Right ventricle myocardium inferior (tissue), 1 donor: ENCODE results near the gene ST8SIA4. TPM values are rescaled to one million over a fixed set of nuclear protein-coding genes. Genes with fewer than 3 reads are reported as not detected.

ENCODE experiments used
- ATAC-seq: fragments of 200-7000 bp; cut with Tn5 transposase; one replicate; pipeline ENCODE4 v1.9.1; 2020; ENCODE audit warnings: mild to moderate bottlenecking, moderate library complexity
- DNase-seq: peaks from one replicate; pipeline ENCODE4 v3.0.0; 2021; ENCODE audit errors: missing footprints
- intact Hi-C: fragments of 100-400 bp; cut with DNase I; formaldehyde crosslinking; loops from one replicate; pipeline ENCODE4 v1.11.0; 2022
- total RNA-seq: library from RNA; stranded (reverse); fragmentation: NEBNext Ultra II Directional; extraction: Animal tissue kit (Norgen Biotek cat#: 25700); gene quantifications from one replicate; pipeline ENCODE4 v1.2.1, GENCODE V29; 2021
- donor health status: DM: no; HTN: yes; CAD: no; lungs with severe emphysema.

The ST8SIA4 gene
- total RNA-seq, 1 donor from 2014 or later, result 3.4 TPM

DNA sequence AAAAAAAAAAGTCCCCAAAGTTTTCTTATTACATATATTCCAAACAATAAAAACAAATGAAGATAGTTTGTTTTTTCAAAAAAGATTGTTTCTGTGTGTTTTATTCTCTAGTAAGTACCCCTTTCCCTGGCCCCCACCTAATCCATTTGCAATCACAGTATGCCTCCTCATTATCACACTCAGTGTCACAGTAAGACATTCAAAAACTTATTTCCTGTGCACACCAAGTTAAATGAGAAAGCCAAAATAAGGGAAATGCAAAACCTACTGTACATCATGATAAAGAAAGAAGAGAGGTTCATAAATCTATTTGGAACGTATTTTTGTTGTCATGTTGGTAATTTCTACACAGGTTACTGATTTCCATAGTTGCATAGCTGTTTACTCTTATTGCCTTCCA is 62.3 kb downstream of the ST8SIA4 start:
- DNase-seq (no peak), ATAC-seq (no peak)
- intact Hi-C loops, result loop anchor here (5.0 kb wide), 1 partner anchor 62 kb away; the partner anchor contains the start of gene ST8SIA4

DNA sequence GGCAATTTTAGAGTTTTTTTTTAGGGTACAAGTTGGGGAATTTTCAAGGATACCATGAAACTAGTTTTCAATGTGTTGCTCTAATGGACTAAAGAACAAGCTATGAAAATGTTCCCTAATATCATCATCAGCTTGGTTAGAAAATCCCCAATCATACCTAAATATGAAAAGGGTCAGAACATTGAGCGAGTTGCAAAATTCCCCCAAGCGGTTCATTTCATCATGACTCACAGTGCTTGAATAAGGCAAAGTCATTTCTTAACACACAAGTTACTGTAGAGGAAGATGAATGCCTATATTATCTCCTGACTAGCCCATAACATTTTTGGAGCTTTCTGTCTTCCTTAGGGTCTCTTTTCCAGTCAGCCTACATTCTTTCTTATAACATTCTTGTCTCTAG is 62.7 kb downstream of the ST8SIA4 start:
- ATAC-seq (no peak), DNase-seq (no peak)
- intact Hi-C loops, result loop anchor here (5.0 kb wide), 1 partner anchor 62 kb away; the partner anchor contains the start of gene ST8SIA4

DNA sequence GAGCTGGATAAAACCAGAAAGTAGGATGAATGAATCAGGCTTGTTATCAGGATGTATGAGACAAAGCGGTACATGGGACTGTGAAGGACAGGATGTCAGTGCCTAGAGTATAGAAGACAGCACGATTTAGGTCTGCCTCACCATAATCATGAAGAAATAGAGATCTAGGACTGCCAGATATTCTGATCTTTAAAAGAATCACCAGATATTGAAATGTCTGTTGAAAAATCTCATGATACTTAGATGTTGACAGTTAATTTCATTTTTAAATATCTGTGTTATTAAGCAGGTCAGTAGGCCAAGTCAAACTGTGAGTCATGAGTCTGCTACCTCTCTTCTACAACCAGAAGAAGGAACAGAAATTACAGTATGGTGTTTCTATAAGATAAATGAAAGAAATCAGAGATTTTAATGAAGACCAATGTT is 65.0 kb downstream of the ST8SIA4 start:
- intact Hi-C loops, result no loop called here
- no peak for ATAC-seq
- DNase-seq, result no peak

DNA sequence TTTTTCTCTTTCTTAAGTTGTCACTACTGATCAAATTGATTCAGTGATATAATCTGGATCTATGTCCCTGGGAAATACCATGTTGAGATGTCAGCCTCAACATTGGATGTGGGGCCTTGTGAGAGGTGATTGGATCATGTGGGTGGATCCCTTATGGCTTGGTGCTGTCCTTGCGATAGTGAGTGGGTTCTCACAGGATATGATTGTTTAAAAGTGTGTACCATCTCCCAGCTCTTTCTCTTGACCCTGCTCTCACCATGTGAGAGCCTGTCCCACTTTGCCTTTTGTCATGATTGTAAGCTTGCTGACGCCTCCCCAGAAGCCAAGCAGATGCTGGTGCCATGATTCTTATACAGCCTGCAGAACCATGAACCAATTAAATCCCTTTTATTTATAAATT is 68.6 kb downstream of the ST8SIA4 start:
- intact Hi-C loops, result no loop called here
- ATAC-seq, result no peak
- DNase-seq, result no peak

DNA sequence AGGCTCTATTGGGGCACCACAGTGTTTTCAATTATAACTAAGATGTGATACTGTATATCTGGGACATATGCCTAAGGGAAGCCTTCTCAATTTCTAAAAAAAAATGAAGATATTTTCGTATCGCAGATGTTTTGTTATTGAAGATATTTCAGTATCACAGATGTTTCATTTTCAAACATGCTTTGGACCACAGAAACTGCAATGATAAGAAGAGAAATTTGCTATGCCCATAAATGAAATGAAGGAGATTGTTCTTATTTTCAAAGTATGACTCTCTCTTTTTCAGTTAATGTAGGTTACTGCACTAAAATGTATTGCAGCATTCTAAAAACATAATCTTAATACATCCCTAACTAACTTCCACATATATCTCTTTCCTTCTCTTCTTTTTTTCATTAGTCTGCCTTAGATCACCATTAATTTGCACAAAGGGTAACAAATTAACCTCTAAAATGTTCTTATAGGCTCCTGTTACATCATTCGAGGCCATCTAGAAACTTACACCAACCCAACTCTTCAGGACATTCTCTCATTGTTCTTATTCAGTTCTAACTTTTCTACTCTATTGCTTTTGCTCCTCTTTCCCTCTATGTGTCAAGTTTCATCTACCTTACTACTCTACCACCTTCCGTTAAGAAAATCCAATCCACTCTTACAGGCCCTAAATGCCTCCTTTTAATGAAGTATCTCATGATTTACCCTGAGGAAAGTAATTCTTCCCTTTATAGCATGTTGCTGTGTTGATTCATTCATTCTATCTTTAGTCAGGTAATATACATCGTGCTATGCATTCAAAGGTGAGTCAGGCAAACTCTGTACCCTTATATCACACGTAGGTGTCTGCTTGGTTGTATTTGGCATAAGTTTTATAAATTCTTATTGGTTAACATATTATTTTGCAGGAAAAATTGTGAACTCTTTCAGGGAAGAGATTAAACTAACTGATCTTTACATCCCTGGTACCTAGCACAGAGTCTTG is 70.5 kb downstream of the ST8SIA4 start:
- intact Hi-C loops, result no loop called here
- no peak for DNase-seq
- ATAC-seq, result no peak

DNA sequence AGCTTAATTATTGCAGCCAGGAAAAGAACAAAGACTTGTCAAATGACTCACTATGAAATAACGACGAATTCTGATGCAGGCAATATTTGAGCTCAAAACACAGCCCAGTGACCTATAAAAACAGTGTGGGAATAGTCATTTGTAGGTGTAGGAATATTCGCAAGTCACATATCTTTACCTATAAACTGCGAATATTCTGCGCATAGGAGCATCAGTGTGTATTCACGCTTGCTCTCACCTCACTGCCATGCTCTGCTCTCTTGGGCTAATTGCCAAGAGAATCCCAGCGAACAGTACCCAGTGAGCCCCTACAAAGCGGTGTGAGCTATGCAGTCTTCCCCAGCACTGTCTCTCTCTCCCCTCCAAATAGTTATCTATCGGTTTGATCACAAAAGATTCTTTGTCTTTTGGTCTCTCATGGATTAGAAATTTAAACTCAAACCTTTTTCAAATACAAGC is 74.2 kb downstream of the ST8SIA4 start:
- intact Hi-C loops, result no loop called here
- DNase-seq, result no peak
- ATAC-seq, result no peak

DNA sequence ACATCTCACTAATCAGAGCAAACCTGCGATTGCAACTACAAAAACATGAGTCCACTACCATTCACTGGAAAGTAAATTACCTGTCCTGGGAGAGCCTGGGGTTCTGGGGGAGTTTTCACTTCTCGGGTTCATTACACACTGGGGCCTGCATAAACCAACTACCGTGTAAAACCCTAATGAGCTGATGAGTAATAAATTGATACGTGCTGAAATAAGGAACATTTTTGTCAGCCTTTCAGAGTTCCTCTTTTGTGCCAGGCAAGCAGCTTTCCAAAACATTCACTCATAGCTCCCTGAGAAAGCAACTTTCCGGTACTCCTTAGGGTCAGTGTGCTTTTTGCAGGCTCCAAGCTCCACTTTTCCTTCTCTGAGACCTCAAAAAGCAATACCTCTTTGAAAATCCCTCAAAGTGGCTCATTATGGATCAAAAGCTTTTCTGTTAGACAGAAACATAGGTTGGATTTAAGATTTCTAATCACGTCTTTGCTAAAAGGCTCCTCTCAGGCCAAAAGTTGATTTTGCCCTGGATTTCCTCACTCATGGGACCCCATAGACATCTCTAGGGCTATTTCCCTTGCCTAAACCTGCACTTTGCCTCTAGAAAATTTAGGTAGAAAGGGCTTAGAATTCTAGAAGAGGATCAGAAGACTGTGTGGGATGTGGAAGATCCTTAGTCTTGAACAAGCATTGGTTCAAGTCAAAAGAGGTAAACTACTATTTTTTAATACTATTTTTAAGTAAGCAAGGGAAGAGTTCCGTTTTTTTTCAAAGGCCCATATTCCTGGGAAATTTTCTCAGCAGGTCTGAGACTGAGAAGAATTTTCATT is 74.8 kb downstream of the ST8SIA4 start:
- ATAC-seq, result peak; percentile 39
- no peak for DNase-seq
- intact Hi-C loops, result no loop called here

DNA sequence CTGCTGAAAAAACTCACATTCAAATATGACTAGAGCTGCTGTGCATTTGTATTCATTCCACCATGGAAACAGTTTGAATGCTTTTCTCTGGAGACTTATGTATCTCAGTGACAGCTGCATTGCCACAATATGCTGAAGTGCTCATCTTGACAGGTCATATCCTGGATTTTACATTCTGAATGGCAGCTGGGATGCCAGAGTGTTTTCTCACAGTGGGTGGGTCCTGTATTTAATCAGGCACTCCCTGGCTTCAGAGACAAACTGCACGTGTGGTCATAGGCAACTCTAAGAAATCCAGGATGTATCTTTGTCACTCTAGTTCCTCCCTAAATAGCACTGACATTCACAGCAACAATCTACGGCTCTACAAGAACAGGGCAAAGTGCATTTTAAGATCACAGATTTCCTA is 75.6 kb downstream of the ST8SIA4 start:
- DNase-seq (no peak), ATAC-seq (peak; percentile 46)
- intact Hi-C loops, result no loop called here

DNA sequence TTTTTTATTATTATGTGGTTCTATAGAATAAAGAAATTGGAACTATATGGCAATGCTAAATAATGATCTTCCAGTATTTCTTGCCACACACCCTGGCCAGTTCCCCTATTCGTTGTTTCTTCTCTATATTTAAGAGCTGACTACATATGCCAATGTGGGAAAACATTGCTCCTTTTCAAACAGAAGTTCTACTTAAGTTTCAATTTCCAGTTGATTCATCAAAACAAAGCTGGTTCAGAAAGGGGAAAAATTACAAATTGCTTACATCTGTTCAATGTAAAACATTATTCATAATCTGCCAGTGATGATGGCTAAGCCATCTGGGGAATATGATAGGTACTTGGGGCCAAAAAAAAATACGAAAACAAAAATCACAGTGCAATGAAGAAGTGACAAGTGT is 76.9 kb downstream of the ST8SIA4 start:
- intact Hi-C loops, result no loop called here
- ATAC-seq, result no peak

DNA sequence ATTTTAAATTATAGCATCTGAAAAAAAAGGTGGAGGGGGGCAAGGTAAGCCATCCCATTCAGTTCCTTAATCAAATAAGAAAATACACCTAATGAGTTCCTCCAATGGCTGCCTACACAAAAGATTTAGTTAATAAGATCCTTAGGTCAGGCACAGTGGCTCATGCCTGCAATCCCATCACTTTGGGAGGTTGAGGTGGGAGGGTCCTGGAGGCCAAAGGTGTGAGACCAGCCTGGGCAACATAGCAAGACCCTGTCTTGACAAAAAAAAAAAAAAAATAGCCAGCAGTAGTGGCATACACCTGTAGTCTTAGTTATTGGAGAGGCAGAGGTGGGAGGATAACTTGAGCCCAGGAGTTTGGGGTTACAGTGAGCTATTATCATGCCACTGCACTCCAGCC is 78.4 kb downstream of the ST8SIA4 start:
- DNase-seq (no peak), ATAC-seq (no peak)
- intact Hi-C loops, result no loop called here

More for the DNA sequence above, 76.9 kb downstream of the ST8SIA4 start:
- DNase-seq, result no peak

DNA sequence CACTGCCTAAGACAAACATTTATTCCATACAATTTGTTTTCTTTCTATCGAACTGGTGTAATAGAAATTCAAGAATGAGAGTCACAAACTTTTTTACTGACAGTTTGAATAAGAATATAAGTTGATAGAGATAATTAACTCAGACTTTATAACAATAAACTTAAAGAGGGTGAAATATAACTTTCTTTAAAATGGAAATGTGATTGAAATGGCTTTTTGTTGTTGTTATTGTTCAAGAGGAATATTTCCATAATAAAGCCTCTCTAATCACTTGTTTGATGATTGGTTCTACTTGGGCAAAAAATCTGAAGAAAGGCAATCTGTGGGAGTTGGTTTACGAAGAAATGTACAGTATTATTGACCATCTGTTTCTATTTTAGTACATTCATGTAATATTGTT is 79.3 kb downstream of the ST8SIA4 start:
- intact Hi-C loops, result no loop called here
- DNase-seq, result no peak

DNA sequence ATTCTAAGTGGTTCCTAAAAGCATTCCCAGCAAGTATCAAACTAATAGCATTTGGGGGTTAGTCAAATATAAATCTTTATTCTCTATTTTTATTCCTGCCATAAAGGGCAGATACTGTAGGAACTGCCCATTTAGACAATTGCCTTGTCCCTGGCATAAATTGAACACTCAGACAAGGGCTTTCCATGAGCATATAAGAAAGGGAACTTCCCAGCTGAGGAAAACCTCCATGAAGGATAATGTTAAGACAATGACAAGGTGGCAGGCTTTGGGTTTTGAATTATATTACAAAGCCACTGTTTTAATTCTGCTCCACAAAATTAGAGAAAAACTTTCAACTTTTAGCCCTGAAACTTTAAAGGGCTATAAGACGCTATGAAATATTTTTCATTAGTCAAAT is 81.3 kb downstream of the ST8SIA4 start:
- ATAC-seq (no peak), DNase-seq (no peak)
- intact Hi-C loops, result no loop called here

More for the DNA sequence above, 79.3 kb downstream of the ST8SIA4 start:
- ATAC-seq, result no peak

DNA sequence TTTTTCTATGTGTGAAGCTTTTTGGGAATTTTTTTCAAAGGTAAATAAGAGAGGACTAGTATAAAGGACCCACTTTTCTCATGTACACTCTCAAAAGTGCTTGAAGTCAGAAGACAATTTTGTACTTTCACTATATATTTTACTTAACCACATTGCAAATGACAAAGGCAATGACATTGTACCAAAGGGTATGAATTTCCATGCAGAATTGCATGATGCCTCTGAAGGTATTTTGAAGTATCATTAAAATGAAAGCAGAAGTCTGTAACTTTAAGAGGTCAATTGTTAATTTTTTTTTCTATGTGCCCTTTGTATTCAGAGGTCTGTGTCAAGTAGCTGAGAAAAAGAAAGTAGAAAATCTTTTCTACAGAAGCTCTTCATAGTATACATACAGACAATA is 84.7 kb downstream of the ST8SIA4 start:
- intact Hi-C loops, result no loop called here
- no peak for ATAC-seq
- DNase-seq, result no peak

DNA sequence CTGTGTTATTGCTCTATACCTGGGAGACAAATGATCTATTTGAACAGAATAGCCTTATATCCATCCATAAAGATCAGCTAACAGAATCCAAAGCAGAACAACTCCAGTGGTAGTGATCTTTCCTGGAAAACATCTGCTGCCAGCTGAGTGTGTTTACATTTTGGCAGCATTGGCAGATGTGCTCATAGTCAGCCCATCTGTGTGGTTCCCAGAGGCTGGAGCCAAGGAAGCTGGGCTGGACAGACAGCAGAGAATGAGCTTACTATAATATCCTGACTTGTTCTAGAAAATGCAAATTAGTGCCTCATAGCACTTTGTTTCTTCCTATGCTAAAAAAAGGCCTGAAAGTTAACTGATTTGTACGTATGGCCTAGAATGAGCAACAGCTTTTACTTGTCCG is 99.7 kb downstream of the ST8SIA4 start:
- intact Hi-C loops, result no loop called here
- DNase-seq, result no peak
- no peak for ATAC-seq

DNA sequence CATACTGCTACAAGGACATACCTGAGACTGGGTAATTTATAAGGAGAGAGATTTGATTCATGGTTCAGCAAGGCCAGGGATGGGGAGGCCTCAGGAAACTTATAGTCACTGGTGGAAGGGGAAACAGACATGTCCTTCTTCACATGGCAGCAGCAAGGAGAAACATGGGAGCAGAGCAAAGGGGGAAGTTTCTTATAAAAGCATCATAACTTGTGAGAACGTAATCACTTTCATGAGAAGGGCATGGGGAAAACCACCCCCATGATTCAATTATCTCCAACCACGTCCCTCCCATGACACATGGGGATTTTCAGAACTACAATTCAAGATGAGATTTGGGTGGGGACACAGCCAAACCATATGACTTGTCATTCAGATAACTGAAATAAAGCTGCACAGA is 100.9 kb downstream of the ST8SIA4 start:
- no peak for ATAC-seq
- intact Hi-C loops, result no loop called here

DNA sequence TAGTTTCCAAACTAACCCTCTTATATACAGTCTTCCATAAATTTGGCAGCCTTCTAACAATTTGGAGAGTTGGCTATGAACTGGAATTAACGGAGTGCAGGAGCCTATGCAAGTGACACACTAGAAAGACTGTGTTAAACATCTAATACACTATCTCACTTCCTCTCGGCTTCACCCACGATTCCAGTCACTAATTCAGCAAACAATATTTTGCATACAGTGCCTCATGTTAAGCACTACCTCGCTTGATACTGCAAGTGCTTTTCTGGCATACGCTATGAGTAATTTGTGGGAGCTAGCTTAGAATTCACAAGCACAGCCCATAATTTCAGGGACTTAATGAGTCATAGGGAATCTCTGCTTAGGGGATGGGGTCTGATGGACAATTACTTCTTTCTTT is 102.5 kb downstream of the ST8SIA4 start:
- no peak for ATAC-seq
- intact Hi-C loops, result no loop called here

More for the DNA sequence above, 100.9 kb downstream of the ST8SIA4 start:
- no peak for DNase-seq

DNA sequence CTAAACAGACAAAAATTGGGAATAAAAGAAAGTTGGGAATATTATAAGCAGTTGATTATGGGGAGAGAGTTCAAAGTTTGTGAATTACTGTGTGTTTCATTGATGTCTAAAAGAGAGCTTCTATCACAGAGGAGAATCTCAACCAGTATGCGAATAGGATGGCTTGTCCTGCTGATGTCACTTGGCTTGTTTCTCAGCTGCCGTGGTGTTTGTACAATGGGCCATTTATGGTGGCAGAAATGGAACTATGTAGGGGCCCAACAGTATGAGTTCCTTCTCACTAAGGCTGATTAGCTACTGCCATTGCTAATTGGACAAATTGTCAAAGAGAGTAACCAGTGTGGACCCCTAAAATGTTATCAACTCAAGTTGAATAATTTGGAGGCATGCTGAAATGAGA is 103.9 kb downstream of the ST8SIA4 start:
- DNase-seq (no peak), ATAC-seq (no peak)
- intact Hi-C loops, result no loop called here

More for the DNA sequence above, 102.5 kb downstream of the ST8SIA4 start:
- no peak for DNase-seq

DNA sequence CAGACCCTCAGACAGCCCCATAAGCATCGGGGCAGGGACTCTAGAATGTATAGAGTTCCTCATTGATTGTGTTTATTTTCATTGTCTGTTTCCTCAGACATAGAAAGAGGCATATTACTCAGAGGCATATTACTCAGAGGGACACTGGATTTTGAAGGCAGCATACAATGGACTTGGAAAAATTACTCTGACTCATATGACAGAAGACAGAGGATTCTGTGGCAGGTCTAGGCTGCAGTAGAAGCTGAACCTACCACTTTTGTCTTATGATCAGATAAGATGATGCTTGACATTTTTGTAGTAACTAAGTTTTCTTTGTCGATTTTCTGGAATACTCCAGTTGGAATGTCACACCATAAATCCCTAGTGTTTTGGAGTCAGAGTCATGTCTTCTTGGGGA is 105.2 kb downstream of the ST8SIA4 start:
- no peak for DNase-seq
- ATAC-seq, result no peak
- intact Hi-C loops, result no loop called here

DNA sequence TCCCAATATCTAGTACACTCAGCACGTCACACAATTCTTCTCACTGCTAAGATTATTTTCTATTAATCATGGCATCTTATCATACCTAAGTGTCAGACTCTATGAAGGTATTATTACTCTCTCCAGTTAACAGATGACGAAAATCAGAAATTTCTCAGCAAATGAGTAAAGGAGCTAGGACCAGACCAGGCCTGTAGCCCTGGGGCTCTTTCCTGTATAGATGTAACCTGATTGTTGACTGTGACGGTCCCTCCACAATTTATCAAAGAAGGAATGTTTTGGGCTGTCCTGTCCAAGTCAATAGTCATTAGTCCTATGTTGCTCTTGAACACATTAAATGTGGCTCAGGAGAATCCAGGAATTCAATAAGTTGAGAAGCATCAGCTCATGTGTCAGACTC is 106.2 kb downstream of the ST8SIA4 start:
- DNase-seq (no peak), ATAC-seq (no peak)
- intact Hi-C loops, result no loop called here

DNA sequence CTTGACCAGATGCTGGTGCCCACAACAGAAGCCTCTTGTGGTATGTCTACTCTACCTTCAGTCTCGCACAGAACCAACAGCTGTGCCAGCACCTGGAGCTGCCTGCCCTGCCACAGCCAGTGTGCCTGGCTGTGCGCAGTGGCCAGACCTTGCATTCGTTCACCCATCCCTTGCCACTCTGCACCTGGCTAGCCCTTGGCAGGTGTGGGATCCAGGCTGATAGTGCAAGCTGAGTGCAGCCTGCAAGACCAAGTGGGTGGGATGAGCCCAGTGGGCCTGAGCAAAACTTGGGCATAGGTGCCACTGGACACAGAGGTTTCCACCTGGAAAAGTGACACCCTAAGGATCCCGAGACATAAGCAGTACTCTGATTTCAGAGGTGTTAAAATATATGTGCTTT is 108.2 kb downstream of the ST8SIA4 start:
- no peak for ATAC-seq
- DNase-seq, result no peak
- intact Hi-C loops, result no loop called here
